Measurements from ENCODE around the gene SETBP1.

The SETBP1 gene

GRCh38 chr18:44731530-44732237, 51.0 kb downstream of the SETBP1 start:
- no peak for DNase-seq (ENCODE audit: low read depth)

GRCh38 chr18:44732238-44732563, 51.5 kb downstream of the SETBP1 start:
- no peak for DNase-seq (ENCODE audit: low read depth)

DNA sequence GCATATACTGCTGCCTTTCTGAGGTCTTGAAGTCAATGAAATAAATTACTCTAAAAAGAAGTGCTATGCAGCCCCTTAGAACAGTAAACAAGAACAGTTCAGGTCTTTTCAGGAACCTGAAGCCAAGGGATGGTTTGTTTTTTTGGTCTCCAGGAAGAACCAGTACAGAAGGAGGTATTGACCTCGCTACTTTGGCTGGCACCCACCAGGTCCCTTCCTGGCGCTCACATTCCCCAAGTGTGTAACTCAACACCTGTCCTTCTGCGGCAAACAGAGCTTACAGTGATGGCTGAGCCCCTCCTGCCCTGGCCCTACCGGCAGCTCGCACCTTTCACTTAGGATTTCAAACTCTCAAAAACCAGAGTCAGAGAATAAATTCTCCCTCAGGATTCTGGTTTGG, 51.9 kb downstream of the SETBP1 start:
- no peak for DNase-seq (ENCODE audit: low read depth)

- DNase-seq (ENCODE audit: low read depth), result no peak
Measured at GRCh38 chr18:44733069-44733753, 52.5 kb downstream of the SETBP1 start.

DNA sequence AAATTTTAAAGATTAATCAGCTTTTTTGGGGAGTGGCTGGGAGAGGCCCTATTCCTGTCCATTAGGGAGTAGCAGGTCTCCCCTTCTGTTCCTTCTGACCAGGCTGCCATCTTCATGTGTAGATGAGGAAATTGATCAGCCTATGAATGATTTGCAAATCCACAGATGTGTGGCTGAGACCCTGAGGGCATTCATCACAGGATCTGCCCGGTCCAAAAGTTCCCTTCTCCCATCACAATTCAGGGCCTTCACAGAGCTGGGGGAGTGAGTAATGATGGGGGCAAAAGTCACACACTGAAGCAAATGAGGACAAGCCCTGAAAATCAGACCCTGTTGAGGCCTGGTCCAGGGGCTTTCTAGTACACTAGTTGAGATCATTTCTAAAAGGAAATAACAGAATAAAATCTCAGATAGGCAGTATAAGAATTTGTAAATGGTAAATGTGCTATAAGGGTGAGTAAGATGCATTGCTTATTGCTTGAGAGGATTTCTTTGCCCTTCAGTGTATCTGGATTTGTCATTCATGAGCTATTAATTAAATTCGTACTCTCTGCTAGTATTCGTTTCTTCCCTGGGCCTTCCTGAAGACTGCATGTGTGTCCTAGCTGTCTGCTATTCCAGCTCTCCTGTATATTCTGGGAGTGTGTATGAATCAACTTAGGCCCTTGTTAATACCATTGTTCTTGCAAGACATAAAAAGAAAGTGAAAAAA, 53.2 kb downstream of the SETBP1 start:
- DNase-seq (ENCODE audit: low read depth), result no peak

GRCh38 chr18:44735096-44735495, 54.4 kb downstream of the SETBP1 start:
- DNase-seq (ENCODE audit: low read depth), result no peak

DNA sequence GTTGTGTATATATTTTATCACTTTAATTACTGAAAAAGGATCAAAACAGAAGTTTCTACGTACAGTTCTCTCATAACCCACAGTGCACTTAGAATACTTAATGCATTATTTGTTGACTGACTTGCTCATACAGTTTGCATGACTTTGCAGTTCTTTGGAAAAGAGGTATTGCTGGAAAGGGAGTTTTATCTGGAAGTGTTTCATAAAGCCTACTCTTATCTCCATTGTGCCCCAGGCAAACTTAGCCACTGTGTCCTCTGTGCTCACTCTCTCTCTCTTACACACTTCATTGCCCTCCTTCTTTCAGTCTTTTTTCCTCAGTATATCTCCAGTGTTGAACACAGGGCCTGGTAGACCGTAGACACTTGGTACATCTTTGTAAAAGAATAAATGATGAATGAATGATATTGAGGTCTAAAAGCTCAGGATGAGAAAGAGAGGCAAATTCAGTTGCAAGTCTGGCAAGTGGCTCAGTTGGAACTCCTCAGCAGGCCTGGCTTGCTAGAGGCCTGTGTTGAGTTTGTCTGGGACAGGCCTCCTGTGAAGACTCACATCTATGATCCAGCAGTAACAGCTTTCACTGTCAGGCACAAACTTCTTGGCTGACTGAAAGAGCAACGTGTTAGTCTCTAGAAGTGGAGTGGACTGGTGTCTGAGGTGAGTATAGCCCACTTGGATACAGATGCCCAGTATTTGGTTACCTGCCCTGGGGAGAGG, 56.1 kb downstream of the SETBP1 start:
- no peak for DNase-seq (ENCODE audit: low read depth)

- no peak for DNase-seq (ENCODE audit: low read depth)
Measured at GRCh38 chr18:44737623-44738022, 56.9 kb downstream of the SETBP1 start.

- no peak for DNase-seq (ENCODE audit: low read depth)
Measured at GRCh38 chr18:44740000-44740399, 59.3 kb downstream of the SETBP1 start.

- DNase-seq (ENCODE audit: low read depth), result no peak
Measured at GRCh38 chr18:44741085-44741484, 60.4 kb downstream of the SETBP1 start.

- DNase-seq (ENCODE audit: low read depth), result no peak
Measured at GRCh38 chr18:44741511-44741910, 60.8 kb downstream of the SETBP1 start.

DNA sequence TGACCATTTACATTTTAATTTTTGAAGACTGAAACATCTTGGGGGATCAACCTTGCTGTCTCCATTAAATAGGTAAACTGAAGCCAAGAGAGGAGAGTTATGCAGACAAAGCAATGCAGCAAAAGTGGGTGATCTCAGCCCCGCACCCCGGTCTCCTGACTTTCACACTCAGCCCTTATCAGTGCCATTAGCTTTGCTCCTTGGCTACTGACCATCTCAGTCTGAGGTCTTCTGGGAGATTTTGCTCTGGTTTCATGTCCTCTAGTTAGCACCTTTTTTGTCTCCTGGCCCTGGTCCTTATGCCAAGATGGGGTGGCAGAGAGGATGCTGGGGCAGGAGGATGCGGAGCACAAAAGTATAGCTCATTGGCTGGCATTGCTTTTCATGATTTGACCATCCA, 61.4 kb downstream of the SETBP1 start:
- no peak for DNase-seq (ENCODE audit: low read depth)

- DNase-seq (ENCODE audit: low read depth), result no peak
Measured at GRCh38 chr18:44742718-44743311, 62.1 kb downstream of the SETBP1 start.

DNA sequence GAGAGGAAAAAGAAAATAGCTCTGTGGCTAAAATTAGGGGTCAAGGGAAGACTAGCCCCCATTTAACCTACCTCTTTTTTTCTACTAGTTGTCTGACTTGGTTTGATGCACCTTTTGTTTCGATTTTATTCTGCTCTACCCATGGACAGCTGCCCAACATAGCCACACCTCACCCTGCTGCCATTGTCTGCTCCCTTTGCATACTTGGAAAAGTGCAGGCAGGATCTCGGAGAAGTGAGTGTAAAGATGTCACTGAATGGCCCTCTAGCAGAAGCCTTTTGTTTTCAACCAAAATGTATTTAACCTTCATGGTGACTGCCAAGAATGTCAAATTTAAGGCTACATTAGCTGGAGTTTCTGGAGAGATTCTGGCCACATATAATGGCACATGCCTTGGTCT, 62.9 kb downstream of the SETBP1 start:
- no peak for DNase-seq (ENCODE audit: low read depth)

DNA sequence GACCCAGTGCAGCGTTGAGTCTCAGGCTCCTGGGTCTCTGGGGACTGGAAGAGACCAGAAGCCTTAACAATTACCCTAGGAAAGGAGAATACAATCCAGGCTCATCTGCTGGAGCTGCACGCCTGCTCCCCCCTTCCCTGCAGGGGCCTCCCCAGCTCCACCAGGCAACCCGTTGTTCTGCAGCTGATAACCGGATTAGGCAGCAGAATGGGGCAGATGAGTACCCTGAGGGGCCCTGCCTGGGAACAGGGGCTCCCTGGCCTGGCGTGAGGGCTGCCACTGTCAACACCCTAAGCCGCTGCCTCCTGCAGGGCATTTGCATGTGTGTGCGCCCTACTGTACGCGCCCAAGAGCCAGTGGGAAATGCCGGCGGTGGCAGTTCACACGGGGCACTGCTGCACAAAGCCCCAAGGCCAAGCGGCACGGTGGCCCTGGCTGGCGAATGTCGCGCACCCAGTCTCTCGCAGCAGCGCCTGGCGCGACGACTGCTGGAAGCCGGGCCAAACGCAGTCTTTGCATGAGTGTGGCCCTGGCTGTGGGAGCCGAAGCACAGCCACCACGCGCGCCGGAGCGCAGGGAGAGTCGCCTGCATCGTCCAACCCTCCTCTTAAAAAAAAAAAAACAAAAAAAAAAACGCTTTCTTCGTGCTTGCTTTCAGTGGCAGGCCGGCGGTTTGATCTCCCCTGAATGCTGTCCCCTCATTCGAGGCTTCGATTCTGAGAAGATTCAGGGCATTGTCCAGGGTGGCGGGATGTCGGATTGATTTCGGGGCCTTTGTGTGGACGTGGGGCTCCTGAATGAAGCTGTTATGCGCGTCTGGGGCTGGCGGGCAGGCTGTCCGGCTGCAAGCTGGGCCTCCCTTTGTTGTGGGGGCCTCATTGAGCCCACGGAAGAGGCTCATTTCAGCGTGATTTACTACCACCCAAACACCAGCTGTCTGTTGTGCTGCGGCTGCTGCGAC, 63.8 kb downstream of the SETBP1 start:
- DNase-seq (ENCODE audit: low read depth), result no peak

DNA sequence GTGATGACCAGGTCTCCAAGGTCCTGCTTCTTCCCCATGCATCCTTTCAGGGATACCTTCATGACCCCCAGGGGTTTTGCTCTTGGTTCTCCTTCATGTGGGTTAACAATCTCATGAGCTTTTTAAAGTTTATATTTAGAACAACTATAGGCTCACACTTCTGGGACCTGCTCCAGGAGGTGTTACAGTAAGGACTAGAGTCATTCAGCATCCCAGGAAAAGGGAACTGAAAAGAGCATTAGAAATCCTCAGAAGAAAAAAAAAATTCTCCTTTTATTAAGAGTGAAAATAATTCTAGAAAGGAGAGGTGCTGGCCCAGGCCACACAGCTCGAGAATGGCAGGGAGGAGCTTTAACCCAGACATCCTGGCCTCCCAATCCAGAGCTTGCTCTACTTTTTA, 66.5 kb downstream of the SETBP1 start:
- no peak for DNase-seq (ENCODE audit: low read depth)

DNA sequence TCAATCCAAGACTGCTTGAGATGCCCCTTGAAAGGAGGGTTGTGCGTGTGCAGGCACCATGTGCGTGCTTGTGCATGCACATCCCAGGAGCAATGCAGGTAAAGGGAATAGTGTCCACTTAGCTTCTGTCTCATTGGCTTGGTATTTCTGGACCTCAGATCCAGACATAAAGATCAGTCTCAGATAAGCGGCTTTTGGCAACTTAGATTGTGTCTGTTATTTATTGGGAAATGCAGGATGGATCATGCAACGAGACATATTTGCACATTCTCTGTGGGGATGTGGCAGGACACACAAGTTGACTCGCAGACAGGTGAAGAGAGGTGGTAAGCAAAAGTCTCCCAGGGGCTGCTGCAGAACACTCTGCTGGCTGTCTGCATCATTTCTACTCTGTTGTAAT, 67.9 kb downstream of the SETBP1 start:
- DNase-seq (ENCODE audit: low read depth), result no peak

GRCh38 chr18:44750774-44751173, 70.1 kb downstream of the SETBP1 start:
- no peak for DNase-seq (ENCODE audit: low read depth)

GRCh38 chr18:44754567-44754966, 73.9 kb downstream of the SETBP1 start:
- no peak for DNase-seq (ENCODE audit: low read depth)

DNA sequence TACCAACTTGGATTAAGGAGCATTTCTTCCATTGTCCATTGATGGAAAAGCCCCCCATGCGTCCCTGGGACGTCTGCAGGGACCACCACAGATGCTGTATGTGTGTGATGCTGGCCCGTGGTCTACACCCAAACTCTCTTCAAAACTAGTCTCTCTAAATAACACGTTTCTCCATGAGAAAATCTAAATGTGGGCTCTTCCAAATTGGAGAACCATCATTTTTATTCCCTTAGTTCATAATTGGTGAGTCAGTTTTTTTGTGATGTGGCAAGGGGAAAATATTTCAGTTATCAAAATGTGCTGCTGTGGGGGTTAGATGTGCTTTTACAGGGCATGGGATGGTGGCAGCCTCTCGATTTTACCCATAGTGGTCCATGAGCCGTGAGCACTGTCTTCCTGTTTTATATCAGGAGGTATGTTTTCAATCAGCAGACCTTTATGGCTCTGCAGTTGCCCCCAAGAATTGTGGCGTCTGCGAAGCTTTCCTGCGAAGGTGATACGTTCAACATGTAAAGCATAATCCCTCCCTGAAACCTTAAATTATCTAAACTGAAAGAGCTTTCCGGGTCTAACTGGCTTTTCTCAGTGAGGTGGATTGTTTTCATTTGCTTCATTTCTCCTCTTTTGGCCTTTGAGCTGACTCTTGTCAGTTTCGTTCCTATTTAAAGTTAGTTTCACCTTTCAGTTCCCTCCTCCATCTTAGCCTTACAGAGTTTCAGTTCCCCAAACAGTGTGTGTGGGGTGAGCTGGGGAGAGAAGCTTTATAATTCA, 78.4 kb downstream of the SETBP1 start:
- DNase-seq (ENCODE audit: low read depth), result no peak

Data from stimulated activated CD8-positive, alpha-beta memory T cell treated with anti-CD3 and anti-CD28 coated beads, Interleukin-12 subunit alpha, Interleukin-12 subunit beta, amount 100 ng/mL, for 4 hours (primary cell).